ENCODE results near the gene ERVMER34-1. TPM values are rescaled to one million over a fixed set of nuclear protein-coding genes. Genes with fewer than 3 reads are reported as not detected.

Gene ERVMER34-1
- total RNA-seq, 1 donor from 2014 or later = 1.0 TPM

DNA sequence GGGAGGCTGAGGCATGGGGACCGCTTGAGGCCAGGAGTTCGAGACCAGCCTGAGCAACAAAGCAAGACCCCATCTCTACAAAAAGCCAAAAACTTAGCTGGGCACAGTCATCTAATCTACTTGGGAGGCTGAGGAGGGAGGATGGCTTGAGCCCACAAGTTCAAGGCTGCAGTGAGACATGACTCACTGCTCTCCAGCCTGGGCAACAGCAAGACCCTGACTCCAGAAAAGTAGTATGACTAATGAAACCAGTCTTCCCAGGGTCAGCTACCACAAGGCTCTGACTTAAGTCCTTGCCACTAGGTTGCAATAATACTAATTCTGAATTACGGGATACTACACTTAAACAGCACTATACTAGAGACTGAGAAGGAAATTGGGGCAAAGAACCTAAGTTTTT is 33.1 kb downstream of the ERVMER34-1 start:
- TF ChIP-seq, protein P1, sequence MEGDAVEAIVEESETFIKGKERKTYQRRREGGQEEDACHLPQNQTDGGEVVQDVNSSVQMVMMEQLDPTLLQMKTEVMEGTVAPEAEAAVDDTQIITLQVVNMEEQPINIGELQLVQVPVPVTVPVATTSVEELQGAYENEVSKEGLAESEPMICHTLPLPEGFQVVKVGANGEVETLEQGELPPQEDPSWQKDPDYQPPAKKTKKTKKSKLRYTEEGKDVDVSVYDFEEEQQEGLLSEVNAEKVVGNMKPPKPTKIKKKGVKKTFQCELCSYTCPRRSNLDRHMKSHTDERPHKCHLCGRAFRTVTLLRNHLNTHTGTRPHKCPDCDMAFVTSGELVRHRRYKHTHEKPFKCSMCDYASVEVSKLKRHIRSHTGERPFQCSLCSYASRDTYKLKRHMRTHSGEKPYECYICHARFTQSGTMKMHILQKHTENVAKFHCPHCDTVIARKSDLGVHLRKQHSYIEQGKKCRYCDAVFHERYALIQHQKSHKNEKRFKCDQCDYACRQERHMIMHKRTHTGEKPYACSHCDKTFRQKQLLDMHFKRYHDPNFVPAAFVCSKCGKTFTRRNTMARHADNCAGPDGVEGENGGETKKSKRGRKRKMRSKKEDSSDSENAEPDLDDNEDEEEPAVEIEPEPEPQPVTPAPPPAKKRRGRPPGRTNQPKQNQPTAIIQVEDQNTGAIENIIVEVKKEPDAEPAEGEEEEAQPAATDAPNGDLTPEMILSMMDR (IDR thresholded peaks at IDR 0.05) = no peak
- peaks cover 30% of the 10 kb centered on the region for H3K36me3 ChIP-seq
- no peak overlapping the region for H3K27ac ChIP-seq
- H3K9me3 ChIP-seq = no peaks in the 10 kb centered on the region
- H3K27me3 ChIP-seq = no peaks in the 10 kb centered on the region
- peaks cover 25% of the 10 kb centered on the region for H3K4me1 ChIP-seq
- no peak overlapping the region for H3K4me3 ChIP-seq
- DNase-seq (no peak), ATAC-seq (no peak)
- intact Hi-C loops (cut with DNase I) = no loop called here

DNA sequence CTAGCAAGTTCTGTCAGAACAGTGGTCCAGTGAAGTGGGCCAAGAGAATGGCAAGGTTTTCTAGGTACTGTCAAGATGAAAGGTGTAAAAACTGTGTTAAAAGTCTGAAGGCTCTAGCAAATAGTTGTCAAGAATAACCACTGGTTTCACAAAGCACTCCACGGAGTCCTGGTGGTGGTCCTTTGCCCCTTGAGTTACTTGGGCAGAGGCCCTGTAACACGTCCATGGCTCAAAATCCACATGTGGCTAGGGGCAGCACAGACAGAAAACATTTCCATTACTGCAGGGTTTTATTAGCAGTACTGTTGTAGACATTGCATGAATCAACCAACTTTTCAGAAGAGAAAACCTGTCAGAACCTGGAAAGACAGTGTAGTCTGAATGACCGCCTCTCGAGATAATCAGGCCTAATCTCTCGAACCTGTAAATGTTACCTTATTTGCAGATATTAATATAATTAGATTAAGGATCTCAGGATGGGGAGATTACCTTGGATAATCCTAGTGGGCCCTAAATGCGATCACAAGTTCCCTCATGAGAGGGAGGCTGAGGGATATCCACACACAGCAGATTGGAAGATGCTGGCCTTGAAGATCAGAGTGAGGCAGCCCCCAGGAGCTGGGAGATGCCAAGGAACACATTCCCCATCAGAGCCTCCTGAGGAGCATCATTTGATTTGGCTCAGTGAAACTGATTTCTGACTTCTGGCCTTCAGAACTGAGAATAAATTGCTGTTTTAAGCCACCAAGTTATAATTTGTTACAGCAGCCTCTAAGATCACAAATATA is 34.7 kb downstream of the ERVMER34-1 start:
- DNase-seq (no peak), ATAC-seq (no peak)
- Histone ChIP-seq H3K9me3 (no peaks in the 10 kb centered on the region), H3K4me1 (peaks cover 21% of the 10 kb centered on the region), H3K27ac (no peak overlapping the region), H3K36me3 (peaks cover 30% of the 10 kb centered on the region), H3K27me3 (no peaks in the 10 kb centered on the region), H3K4me3 (no peak overlapping the region)
- intact Hi-C loops (cut with DNase I) = no loop called here
- TF ChIP-seq, protein P1 (IDR thresholded peaks at IDR 0.05) = no peak

DNA sequence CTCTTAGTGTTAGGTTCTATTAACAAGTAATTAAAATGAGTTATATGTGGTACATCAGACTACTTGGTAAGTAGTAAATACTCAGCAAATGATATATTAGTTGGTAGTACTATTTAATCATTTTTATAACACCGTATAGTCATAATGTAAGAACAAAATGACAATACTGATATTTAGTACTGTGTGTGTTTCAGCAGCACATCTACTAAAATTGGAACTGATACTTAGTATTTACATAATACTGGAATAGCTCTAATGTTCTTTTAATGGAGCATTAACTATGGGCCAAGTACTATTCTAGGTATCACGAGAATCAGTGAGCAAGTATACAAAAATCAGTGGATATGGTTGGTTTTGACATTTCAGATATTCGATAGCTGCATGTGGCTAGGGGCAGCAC is 35.3 kb downstream of the ERVMER34-1 start:
- DNase-seq = no peak
- ATAC-seq = no peak
- intact Hi-C loops (cut with DNase I) = no loop called here
- TF ChIP-seq, protein P1 (IDR thresholded peaks at IDR 0.05) = no peak
- no peaks in the 10 kb centered on the region for H3K9me3 ChIP-seq
- no peaks in the 10 kb centered on the region for H3K27me3 ChIP-seq
- peaks cover 30% of the 10 kb centered on the region for H3K36me3 ChIP-seq
- H3K27ac ChIP-seq = no peak overlapping the region
- no peak overlapping the region for H3K4me3 ChIP-seq
- H3K4me1 ChIP-seq = peaks cover 21% of the 10 kb centered on the region

DNA sequence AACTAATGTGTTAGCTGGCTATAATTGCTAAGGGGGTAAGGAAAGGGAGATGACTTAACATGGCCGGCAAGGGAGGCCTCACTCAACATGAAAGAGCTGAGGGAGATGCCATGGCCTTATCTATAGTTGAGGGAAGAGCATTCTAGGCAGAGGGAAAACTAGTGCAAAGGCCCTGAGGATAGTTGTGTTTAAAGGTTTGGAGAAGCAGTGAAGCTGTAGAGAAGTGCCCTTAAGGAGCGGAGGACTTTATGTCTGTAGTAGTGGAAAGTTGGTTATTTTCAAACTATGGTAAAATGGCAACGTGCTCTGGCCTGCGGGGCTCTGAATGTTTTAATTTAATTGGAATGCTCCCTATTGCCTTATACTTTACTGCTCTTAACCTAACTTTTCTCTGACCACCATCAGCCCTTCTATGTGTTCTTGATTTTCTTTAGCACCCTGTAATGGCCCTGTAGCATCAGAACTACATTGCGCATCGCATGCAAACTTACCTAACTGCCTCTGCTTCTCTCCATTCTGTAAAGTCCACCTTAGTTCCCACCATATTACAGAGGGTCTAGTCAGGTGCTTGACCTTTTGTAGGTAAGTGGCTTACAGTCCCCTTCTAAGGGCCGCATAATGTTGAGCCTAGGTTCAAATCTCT is 35.8 kb downstream of the ERVMER34-1 start:
- intact Hi-C loops (cut with DNase I) = no loop called here
- H3K9me3 ChIP-seq = no peaks in the 10 kb centered on the region
- H3K27ac ChIP-seq = no peak overlapping the region
- TF ChIP-seq, protein P1 (IDR thresholded peaks at IDR 0.05) = no peak
- DNase-seq = no peak
- H3K4me1 ChIP-seq = peaks cover 21% of the 10 kb centered on the region
- H3K27me3 ChIP-seq = no peaks in the 10 kb centered on the region
- no peak overlapping the region for H3K4me3 ChIP-seq
- peaks cover 30% of the 10 kb centered on the region for H3K36me3 ChIP-seq
- ATAC-seq = no peak

DNA sequence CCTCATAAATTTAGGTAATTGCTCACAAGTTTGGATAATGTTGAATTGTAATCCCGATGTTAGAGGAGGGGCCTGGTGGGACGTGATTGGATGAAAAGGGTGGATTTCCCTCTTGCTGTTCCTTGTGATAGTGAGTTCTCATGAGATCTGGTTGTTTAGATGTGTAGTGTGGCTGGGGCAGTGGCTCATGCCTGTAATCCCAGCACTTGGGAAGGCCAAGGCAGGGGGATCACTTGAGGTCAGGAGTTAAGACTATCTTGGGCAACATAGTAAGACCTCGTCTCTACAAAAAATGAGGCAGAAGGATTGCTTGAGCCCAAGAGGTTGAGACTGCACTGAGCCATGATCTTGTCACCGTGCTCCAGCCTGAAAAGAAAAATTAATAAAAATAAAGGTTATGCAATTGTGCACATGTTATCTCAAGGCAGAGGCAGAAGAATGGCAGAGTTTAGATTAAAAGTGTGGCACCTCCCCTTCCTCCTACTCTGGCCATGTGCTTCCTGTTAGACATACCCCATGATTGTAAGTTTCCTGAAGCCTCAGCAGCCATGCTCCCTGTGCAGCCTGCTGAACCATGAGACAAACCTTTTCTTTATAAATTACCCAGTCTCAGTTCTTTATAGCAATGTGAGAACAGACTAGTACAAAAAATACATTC is 36.5 kb downstream of the ERVMER34-1 start:
- DNase-seq (no peak), ATAC-seq (no peak)
- Histone ChIP-seq H3K9me3 (no peaks in the 10 kb centered on the region), H3K27ac (no peak overlapping the region), H3K4me3 (no peak overlapping the region), H3K36me3 (peaks cover 30% of the 10 kb centered on the region), H3K4me1 (peaks cover 21% of the 10 kb centered on the region), H3K27me3 (no peaks in the 10 kb centered on the region)
- TF ChIP-seq, protein P1 (IDR thresholded peaks at IDR 0.05) = no peak
- intact Hi-C loops (cut with DNase I) = no loop called here

All from upper lobe of right lung (tissue), 1 donor.